Fibroblast of lung (primary cell): ENCODE data around the gene DENND4B. TPM values are rescaled to one million over a fixed set of nuclear protein-coding genes. Genes with fewer than 3 reads are reported as not detected.
A peak's percentile ranks its signal among the peaks of the same experiment; 100 is the strongest.

ENCODE experiments used
- DNase-seq, 2 donors: peaks; one replicate each; pipeline versions ENCODE4 v3.0.0 to v3.0.0-alpha.2; 2010; ENCODE audit warnings: low read depth in 2 of 2
- H2AFZ ChIP-seq: 2 replicates; pipeline ENCODE4 v1.5.1; 2012; ENCODE audit warnings: low read length, control low read depth, inconsistent platforms
- H3K27ac ChIP-seq: 2 replicates; pipeline ENCODE4 v1.5.1; 2011; ENCODE audit warnings: low read length, control low read depth; ENCODE audit not compliant: insufficient read depth
- H3K27me3 ChIP-seq: 2 replicates; pipeline ENCODE4 v1.5.1; 2011; ENCODE audit warnings: mild to moderate bottlenecking, low read length; ENCODE audit not compliant: control insufficient read depth, insufficient read depth
- H3K36me3 ChIP-seq: 2 replicates; pipeline ENCODE4 v1.5.1; 2011; ENCODE audit warnings: low read length; ENCODE audit not compliant: control insufficient read depth, insufficient read depth
- H3K4me1 ChIP-seq: 2 replicates; pipeline ENCODE4 v1.5.1; 2011; ENCODE audit warnings: low read length; ENCODE audit not compliant: control insufficient read depth, insufficient read depth; ENCODE audit errors: extremely low read depth
- H3K4me2 ChIP-seq: 2 replicates; pipeline ENCODE4 v1.5.1; 2011; ENCODE audit warnings: low read length, control low read depth; ENCODE audit not compliant: insufficient read depth; ENCODE audit errors: extremely low read depth
- H3K4me3 ChIP-seq, 4 experiments: fragments of 200-600 bp in 1 of 4; sonication (generic) in 1 of 4; replicated peaks in 1 of 4; 2 replicates each; pipeline ENCODE4 v1.5.1; 2011 to 2016; ENCODE audit warnings: low read length in 4 of 4, low read depth in 3 of 4, mild to moderate bottlenecking in 3 of 4, control low read depth in 2 of 4, inconsistent platforms in 1 of 4, mixed read lengths in 1 of 4; ENCODE audit not compliant: insufficient read depth in 1 of 4; ENCODE audit errors: control extremely low read depth in 1 of 4
- H3K79me2 ChIP-seq: 2 replicates; pipeline ENCODE4 v1.5.1; 2012; ENCODE audit warnings: mild to moderate bottlenecking, low read length, inconsistent platforms; ENCODE audit not compliant: control insufficient read depth, insufficient read depth
- H3K9ac ChIP-seq: 2 replicates; pipeline ENCODE4 v1.5.1; 2011; ENCODE audit warnings: mild to moderate bottlenecking, low read length, control low read depth; ENCODE audit not compliant: insufficient read depth
- H3K9me3 ChIP-seq: 2 replicates; pipeline ENCODE4 v1.5.1; 2012; ENCODE audit warnings: low read depth, low read length; ENCODE audit not compliant: control insufficient read depth, insufficient read depth
- H4K20me1 ChIP-seq: 2 replicates; pipeline ENCODE4 v1.5.1; 2011; ENCODE audit warnings: low read length; ENCODE audit not compliant: control insufficient read depth, insufficient read depth; ENCODE audit errors: extremely low read depth
- EZH2 ChIP-seq: IDR thresholded peaks from 2 replicates; pipeline ENCODE4 v1.5.1; 2012; ENCODE audit warnings: low read length, control low read depth, mild to moderate bottlenecking; ENCODE audit errors: missing control alignments
- polyA plus RNA-seq, 2 donors: library from polyadenylated mRNA; depleted of rRNA in 1 of 2; stranded (reverse) in 1 of 2; unstranded in 1 of 2; fragments of >200 nt; gene quantifications; 2 replicates each; pipeline ENCODE4 v1.2.1, GENCODE V29; 2011 to 2012; ENCODE audit warnings: missing spikeins in 1 of 2
- total RNA-seq: library from RNA; depleted of rRNA; stranded (reverse); fragments of >200 nt; gene quantifications from 2 replicates; pipeline ENCODE4 v1.2.1, GENCODE V29; 2014
- TF ChIP-seq, protein P1 (sequence below), 2 donors: IDR thresholded peaks in 1 of 2; conservative IDR thresholded peaks in 1 of 2; 1 replicate in 1 of 2; 2 replicates in 1 of 2; pipeline ENCODE4 v1.5.1; 2011 to 2012; ENCODE audit warnings: low read length in 2 of 2, control low read depth in 1 of 2, inconsistent platforms in 1 of 2, low read depth in 1 of 2, mild to moderate bottlenecking in 1 of 2

DENND4B gene
- total and polyA plus RNA-seq, 2 donors (not counting 1 experiment from before 2014, with no cell fraction given) = 9.1 to 17.7 TPM

DNA sequence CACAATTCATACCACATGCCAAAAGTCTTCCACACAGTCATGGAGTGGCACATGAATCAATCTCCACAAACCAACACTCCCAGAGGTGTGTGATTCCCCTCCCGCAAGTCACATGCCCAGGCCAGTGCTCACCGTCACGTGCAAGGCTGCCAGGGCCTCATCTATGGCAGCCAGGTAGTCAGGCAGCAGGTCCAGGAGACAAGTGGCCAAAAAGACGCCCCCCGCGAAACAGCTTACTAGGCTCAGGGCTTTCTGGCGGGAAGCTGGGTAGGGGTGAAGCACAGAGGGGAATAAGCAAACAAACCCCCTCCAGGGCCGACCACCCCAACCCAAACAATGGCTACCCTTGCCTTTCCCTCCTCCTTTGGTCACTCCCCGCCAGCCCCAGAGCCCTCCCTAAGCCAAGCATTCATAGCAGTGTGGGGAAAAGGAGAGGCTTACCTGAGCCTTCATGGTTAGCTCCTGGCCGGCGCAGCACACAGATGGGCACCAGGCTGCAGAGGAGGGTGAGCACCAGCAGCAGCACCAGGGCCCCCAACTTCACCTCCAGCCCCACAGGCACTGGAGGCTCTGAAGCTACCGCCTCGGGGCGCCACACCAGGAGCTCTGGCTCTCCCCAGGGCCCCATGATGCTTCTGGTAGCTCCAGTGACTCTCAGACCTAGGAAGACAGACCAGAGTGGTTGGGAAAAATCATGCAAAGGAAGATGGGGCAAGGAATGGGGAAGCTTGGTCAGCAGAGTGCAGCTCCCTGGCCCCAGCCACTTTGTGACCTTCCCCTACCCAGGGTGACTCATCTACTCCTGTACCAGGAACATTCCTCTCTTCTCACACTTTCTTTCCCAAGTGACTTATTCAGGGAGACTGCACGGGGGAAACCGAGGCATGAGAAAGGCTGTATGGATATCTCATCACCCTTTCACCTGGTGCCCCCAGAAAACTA, 15.8 kb upstream of the DENND4B start:
- Histone ChIP-seq H3K9ac (peak overlapping the region; percentile 88), H3K79me2 (peaks cover 19% of the 10 kb centered on the region), H3K9me3 (no peaks in the 10 kb centered on the region), H3K27me3 (no peaks in the 10 kb centered on the region), H3K4me2 (peak overlapping the region; percentile 68), H2AFZ (no peak overlapping the region), H4K20me1 (no peaks in the 10 kb centered on the region), H3K4me1 (peaks cover 20% of the 10 kb centered on the region), H3K27ac (peak overlapping the region; percentile 91), H3K36me3 (peaks cover 4% of the 10 kb centered on the region), H3K4me3 (peak overlapping the region; percentile 72 to 88 (median 78))
- peak; percentile 56 to 70 for DNase-seq
- TF ChIP-seq, protein P1, sequence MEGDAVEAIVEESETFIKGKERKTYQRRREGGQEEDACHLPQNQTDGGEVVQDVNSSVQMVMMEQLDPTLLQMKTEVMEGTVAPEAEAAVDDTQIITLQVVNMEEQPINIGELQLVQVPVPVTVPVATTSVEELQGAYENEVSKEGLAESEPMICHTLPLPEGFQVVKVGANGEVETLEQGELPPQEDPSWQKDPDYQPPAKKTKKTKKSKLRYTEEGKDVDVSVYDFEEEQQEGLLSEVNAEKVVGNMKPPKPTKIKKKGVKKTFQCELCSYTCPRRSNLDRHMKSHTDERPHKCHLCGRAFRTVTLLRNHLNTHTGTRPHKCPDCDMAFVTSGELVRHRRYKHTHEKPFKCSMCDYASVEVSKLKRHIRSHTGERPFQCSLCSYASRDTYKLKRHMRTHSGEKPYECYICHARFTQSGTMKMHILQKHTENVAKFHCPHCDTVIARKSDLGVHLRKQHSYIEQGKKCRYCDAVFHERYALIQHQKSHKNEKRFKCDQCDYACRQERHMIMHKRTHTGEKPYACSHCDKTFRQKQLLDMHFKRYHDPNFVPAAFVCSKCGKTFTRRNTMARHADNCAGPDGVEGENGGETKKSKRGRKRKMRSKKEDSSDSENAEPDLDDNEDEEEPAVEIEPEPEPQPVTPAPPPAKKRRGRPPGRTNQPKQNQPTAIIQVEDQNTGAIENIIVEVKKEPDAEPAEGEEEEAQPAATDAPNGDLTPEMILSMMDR (conservative IDR thresholded peaks at IDR 0.05 in 1 of 2, IDR thresholded peaks at IDR 0.05 in 1 of 2; ENCODE audit: low read depth in 1 of 2, low read length in 2 of 2) = no peak
- TF ChIP-seq EZH2 = no peak

DNA sequence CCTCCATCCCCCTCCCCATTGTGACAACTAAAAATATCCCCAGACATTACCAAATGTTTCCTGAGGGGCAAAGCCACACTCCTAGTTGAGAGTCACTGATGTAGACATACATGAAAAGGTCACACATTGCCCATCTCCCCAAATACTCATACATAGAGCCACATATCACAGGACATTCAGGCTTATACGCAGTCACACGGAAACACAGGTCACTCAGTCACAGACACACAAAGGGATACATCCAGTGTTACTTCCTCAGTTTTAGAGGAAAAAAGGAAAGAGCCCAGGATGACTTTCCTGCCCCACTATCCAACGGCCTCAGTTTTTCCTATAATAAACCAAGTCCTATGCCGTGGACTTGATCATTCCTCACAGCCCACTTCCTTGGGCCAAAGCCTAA, 14.9 kb upstream of the DENND4B start:
- H3K9ac ChIP-seq = no peak overlapping the region
- H3K4me2 ChIP-seq = peak overlapping the region; percentile 68
- peak overlapping the region in 2 of 4 experiments; percentile 72 to 82 for H3K4me3 ChIP-seq
- H3K36me3 ChIP-seq = peaks cover 4% of the 10 kb centered on the region
- H4K20me1 ChIP-seq = no peaks in the 10 kb centered on the region
- peaks cover 18% of the 10 kb centered on the region for H3K4me1 ChIP-seq
- H3K79me2 ChIP-seq = peaks cover 28% of the 10 kb centered on the region
- TF ChIP-seq, protein P1 (conservative IDR thresholded peaks at IDR 0.05 in 1 of 2, IDR thresholded peaks at IDR 0.05 in 1 of 2; ENCODE audit: low read depth in 1 of 2, low read length in 2 of 2) = no peak
- no peak for TF ChIP-seq EZH2
- no peak overlapping the region for H2AFZ ChIP-seq
- no peak overlapping the region for H3K27ac ChIP-seq
- H3K27me3 ChIP-seq = no peaks in the 10 kb centered on the region
- H3K9me3 ChIP-seq = no peaks in the 10 kb centered on the region
- no peak for DNase-seq

DNA sequence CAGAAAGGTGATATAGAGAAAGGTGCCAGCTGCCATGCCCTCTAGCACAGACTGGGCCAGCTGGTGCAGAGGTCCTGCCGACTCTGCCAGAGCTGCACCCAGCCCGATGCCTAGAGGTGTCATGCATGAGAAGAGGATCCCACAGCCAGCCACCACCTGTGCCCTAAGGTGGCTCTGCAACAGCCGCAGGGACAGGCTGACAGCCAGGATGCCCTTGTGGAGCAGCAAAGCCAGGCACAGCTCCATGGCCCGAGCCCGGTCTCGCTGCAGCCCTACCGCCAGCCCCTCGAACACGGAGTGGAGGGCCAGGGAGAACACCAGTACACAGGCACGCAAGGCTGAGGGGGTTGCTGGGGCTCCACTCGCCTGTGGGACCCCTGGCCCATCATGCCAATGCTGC, 13.7 kb upstream of the DENND4B start:
- TF ChIP-seq, protein P1 (conservative IDR thresholded peaks at IDR 0.05 in 1 of 2, IDR thresholded peaks at IDR 0.05 in 1 of 2; ENCODE audit: low read depth in 1 of 2, low read length in 2 of 2) = no peak
- TF ChIP-seq EZH2 = no peak
- no peak overlapping the region for H3K4me2 ChIP-seq
- peaks cover 4% of the 10 kb centered on the region for H3K36me3 ChIP-seq
- no peak overlapping the region for H2AFZ ChIP-seq
- H3K4me3 ChIP-seq = no peak overlapping the region
- H3K27me3 ChIP-seq = no peaks in the 10 kb centered on the region
- H4K20me1 ChIP-seq = no peaks in the 10 kb centered on the region
- peaks cover 18% of the 10 kb centered on the region for H3K4me1 ChIP-seq
- H3K79me2 ChIP-seq = peaks cover 37% of the 10 kb centered on the region
- H3K27ac ChIP-seq = no peak overlapping the region
- H3K9me3 ChIP-seq = no peaks in the 10 kb centered on the region
- no peak for DNase-seq
- no peak overlapping the region for H3K9ac ChIP-seq
